Fibroblast of skin of back (primary cell): ENCODE results near the gene KIF1A.

Experiments used
- DNase-seq: peaks from one replicate; pipeline ENCODE4 v3.0.0-alpha.2; 2013

Gene KIF1A

DNA sequence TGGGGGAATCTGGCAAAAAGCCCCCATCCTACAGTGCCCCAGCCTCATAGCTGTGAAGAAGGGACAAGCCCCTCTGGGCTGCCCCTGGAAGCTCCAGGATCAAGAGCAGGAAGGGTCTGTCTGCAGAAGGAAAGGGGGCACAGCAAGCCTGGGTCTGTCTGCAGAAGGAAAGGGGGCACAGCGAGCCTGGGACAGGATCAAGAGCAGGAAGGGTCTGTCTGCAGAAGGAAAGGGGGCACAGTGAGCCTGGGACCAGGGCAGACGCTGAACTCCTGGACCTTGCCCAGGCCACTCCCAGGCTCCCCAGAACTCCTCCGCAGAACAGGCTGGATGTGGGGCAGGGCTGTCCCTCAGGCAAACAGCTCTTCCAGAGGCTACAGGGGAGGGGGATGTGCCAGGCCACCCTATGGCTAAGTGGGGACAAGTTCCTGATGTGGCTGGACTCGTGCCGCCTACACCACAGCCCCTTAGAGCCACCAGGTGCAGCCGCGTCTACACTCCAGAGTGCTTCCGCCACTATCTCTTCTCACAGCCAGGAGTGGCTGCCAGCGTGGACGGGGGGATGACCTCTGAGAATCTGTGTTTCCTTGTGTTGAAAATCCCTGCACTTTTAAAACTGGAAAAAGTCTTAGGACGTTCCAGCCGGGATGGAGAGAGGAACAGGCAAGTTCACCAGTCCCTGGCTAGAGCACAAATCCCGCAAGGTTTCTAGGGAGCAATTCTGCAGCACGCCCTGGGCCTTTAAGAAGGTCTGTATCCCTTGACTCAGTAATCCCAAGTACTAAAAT lies 20.8 kb downstream of the KIF1A start:
- no peak for DNase-seq

- no peak for DNase-seq
These were observed 21.6 kb downstream of the KIF1A start for GRCh38 chr2:240798327-240798905.

- DNase-seq = no peak
These were observed 22.1 kb downstream of the KIF1A start for GRCh38 chr2:240797914-240798313.

- DNase-seq = no peak
These were observed 22.5 kb downstream of the KIF1A start for GRCh38 chr2:240797500-240797895.

DNA sequence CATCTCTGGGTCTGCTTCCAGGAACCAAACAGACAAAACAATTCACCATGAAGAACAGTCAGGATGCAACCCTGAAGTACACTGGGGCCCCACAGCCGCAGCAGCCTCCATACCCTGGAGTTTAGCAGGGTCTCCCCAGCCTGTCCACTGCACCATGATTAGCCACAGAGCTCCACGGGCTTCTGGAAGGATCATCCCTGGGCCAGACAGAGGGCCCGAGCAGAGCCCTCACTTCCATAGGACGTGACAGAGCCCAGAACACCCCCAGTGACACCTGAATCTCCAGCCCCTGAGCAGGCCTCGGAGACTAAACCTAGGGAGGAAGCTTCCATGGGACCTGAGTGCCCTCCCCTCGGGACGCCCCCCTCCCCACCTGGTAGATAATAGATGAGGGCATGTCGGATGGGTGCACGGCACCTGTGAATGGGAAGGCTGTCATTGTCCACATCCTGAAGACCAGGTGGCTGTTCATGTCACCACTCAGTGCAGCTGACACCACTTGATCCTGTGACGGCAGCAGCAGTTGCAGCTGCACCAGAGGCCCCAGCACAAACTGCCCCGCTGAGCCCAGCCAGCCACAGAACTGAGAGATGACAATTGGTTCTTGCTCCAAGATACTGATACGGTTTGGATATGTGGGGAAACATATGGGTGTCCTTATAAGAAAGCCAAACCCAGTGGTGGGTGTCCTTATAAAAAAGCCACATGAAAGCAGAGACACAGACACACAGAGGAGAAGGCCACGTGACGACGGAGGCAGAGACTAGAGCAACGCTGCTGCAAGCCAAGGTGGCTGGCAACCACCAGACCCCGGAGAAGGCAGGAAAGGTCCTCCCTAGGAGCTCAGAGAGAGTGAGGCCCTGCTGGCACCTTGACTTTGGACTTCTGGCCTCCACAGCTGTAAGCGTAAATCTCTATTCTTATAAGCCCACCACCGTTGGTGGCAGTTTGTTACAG lies 23.2 kb downstream of the KIF1A start:
- DNase-seq = no peak

DNA sequence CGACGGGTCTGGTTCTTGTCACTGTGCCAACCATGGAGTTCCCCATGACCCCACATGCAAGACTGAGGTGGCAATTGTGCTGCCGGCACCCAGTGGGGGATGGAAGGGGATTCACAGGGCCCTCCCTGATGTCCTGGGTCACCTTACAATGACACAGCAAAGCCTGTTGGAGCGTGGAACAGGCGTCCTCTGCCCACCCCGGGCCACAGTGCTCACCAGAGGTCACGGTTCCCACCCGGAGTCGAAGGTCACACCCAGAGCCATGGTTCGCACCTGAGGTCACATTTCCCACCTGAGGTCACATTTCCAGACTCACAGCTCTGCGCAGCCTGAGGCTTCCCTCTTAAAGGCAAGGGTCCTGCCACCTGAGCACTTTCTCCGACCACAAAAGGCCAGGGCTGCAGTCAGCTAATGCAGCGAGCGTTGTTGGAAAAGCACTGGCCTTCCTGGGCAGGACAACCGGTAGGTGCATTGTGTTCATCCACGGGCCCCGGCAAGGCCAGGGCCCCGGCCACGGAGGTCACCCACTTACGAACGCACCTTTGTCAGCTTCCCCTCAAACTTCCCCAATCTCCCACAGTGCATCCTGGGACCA lies 24.0 kb downstream of the KIF1A start:
- DNase-seq = no peak

GRCh38 chr2:240795454-240795853 lies 24.6 kb downstream of the KIF1A start:
- DNase-seq = no peak

GRCh38 chr2:240794178-240794721 lies 25.8 kb downstream of the KIF1A start:
- no peak for DNase-seq

DNA sequence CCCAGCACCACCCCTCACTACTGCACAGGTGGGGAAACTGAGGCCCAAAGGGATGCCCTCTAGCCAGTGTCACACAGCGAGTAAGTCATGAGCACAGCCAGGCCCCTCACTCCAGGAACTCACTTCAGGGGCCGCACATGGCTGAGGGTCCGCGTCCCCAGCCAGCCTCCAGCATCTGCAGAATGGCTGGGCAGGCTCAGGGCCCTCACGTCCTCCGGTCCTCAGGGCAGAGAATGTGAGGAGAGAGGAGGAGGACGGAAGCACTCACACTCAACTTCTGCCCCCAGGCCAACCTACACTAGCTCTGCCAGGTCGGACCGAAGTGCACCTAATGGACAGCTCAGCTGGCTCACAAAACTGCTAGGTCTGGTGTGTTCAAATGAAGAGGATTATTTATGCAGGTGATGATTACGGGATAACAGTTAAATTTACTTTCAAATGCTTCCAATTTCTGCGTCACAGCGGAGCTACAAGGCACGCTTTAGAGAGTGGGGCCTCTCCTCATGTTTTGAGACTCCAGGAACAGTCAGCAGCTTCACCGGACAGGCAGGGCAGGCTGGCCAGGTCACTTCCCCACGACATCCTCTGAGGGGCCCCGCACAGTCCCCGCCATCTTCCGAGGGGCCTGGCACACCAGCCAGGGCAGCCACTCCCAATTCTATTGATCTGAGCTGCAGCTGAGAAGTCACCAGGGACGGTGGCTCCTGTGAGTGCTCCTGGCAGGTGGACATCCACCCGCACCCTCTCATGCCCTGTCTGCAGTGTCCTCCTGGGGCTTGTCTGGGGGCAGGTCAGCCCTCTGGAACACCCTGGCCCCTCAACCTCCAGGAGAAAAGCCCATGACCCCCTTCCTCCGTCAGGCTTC lies 26.5 kb downstream of the KIF1A start:
- DNase-seq = no peak

DNA sequence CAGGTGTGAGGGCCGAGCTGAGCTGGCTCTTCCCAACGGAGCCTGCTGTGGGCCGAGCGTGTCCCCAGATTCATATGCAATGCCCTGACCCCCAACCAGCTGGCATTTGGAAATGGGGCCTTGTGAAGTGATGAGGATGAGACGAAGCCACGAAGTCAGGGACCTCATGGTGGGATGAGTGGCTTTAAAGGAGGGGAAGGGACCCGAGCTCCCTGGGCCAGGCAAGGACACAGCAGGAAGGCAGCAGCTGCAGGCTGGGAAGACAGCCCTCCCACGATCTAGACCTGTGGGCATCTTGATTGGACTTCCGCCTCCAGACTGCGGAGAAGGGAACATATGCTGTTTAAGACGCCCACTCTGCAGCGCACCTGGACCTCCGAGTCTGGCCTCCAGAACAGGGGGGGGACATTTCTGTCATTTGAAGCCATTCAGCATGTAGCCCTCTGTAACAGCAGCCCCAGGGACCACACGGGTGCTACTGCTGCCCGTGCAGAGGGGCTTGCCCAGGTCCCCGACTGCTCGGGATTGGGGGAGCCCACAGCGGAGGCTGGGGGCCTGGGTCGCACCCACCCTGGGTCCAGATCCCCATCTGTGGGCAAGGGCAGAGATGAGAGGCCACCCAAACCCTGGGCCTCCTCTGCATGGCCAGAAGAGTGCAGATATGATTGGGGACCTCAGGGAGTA lies 27.2 kb downstream of the KIF1A start:
- DNase-seq = no peak

GRCh38 chr2:240791821-240792628 lies 28.0 kb downstream of the KIF1A start:
- no peak for DNase-seq

- no peak for DNase-seq
These were observed 28.7 kb downstream of the KIF1A start for GRCh38 chr2:240791221-240791800.

- no peak for DNase-seq
These were observed 29.4 kb downstream of the KIF1A start for GRCh38 chr2:240790370-240791220.

- DNase-seq = no peak
These were observed 30.3 kb downstream of the KIF1A start for GRCh38 chr2:240789501-240790369.

DNA sequence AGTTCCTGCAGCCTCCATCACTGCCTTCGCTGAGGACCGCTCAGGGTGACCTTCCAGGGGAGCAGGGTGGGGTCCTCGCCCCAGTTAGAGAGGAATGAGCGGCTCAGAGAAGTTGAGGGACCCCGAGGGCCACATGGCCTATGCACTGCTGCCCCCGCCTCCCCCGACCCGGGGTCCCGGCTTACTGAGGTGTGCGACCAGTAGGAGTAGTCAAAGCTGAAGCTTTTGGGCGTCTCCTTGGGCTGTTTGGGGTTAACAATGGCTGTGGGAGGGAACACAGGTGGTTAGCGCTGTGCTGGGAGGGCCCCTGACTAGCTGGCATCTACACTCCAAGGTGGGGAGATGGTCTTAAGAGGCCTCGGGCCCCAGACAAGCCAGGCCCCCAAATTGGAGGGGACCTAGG lies 31.0 kb downstream of the KIF1A start:
- no peak for DNase-seq

GRCh38 chr2:240788482-240788881 lies 31.5 kb downstream of the KIF1A start:
- no peak for DNase-seq
